CD4-positive, alpha-beta T cell treated with Interferon alpha-2 for 1 hour (primary cell): ENCODE data around the gene ZXDC.

Experiments
- DNase-seq, 2 donors: peaks; one replicate each; pipeline ENCODE4 v3.0.0-alpha.2; 2020 to 2022

ZXDC gene

GRCh38 chr3:126408099-126408498, 67.6 kb downstream of the ZXDC start:
- DNase-seq: no peak

GRCh38 chr3:126407412-126408044, 68.2 kb downstream of the ZXDC start:
- DNase-seq: no peak

GRCh38 chr3:126406389-126407296, 69.0 kb downstream of the ZXDC start:
- no peak for DNase-seq

GRCh38 chr3:126402666-126403302, 72.9 kb downstream of the ZXDC start:
- no peak for DNase-seq

GRCh38 chr3:126402178-126402577, 73.5 kb downstream of the ZXDC start:
- no peak for DNase-seq

- no peak for DNase-seq
Measured at GRCh38 chr3:126401611-126402160, 74.0 kb downstream of the ZXDC start.

- no peak for DNase-seq
Measured at GRCh38 chr3:126399756-126400155, 75.9 kb downstream of the ZXDC start.

- DNase-seq: no peak
Measured at GRCh38 chr3:126399351-126399735, 76.3 kb downstream of the ZXDC start.

- DNase-seq: no peak
Measured at GRCh38 chr3:126398423-126399350, 77.0 kb downstream of the ZXDC start.

- no peak for DNase-seq
Measured at GRCh38 chr3:126397610-126398422, 77.9 kb downstream of the ZXDC start.

GRCh38 chr3:126396536-126396935, 79.2 kb downstream of the ZXDC start:
- no peak for DNase-seq

- DNase-seq: no peak
Measured at GRCh38 chr3:126395846-126396513, 79.7 kb downstream of the ZXDC start.

- no peak for DNase-seq
Measured at GRCh38 chr3:126394977-126395321, 80.7 kb downstream of the ZXDC start.

GRCh38 chr3:126394179-126394976, 81.3 kb downstream of the ZXDC start, which contains the start of gene CFAP100:
CFAP100 (plus strand) TSS chr3:126394909; CDS start chr3:126396001, 1,092 bp downstream.
- DNase-seq: no peak

GRCh38 chr3:126393563-126393962, 82.1 kb downstream of the ZXDC start:
- no peak for DNase-seq

GRCh38 chr3:126392246-126392645, 83.4 kb downstream of the ZXDC start:
- no peak for DNase-seq

- DNase-seq: no peak
Measured at GRCh38 chr3:126391631-126392030, 84.1 kb downstream of the ZXDC start.

- no peak for DNase-seq
Measured at GRCh38 chr3:126390751-126391150, 84.9 kb downstream of the ZXDC start.

- no peak for DNase-seq
Measured at GRCh38 chr3:126390201-126390600, 85.5 kb downstream of the ZXDC start.

- no peak for DNase-seq
Measured at GRCh38 chr3:126389794-126390146, 85.9 kb downstream of the ZXDC start.
